ENCODE data around the gene IL32.

Gene IL32

DNA sequence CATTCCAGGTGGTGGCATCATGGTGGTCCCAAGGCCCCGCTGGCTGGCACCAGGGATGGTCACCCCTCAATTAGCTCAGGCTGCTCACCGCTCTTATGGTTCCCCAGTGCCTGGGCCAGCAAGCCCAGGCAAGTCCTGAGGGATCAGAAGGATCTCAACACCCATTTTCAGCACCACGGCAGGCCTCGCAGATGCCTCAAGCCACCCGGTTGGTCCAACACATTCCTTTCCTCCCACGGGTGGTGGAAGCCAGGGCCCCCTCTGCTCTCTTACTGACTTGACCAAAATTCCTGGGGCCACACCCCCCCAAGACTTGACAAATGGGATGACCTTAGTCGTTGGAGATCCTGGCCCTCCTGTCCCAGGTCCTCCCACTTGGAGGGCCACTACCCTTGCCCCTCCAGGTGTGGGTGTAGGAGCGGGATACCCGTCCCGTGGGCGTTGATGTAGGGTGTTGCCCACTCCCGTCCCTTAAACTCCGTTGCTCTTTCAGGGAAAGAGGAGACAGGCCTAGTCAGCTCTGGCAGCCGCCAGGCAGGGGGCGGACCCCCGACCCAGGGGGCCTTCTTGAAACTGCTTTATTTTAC is 52.9 kb downstream of the IL32 start:
- POLR2A ChIA-PET: interaction anchor here (1.0 kb wide), 1 partner anchor 17 kb away, joined by 3 read pairs; the partner anchor contains the start of gene ZNF213
- H3K4me3 ChIP-seq (ENCODE audit: low read depth, low read length): no peak overlapping the region
- TF ChIP-seq, protein P1, sequence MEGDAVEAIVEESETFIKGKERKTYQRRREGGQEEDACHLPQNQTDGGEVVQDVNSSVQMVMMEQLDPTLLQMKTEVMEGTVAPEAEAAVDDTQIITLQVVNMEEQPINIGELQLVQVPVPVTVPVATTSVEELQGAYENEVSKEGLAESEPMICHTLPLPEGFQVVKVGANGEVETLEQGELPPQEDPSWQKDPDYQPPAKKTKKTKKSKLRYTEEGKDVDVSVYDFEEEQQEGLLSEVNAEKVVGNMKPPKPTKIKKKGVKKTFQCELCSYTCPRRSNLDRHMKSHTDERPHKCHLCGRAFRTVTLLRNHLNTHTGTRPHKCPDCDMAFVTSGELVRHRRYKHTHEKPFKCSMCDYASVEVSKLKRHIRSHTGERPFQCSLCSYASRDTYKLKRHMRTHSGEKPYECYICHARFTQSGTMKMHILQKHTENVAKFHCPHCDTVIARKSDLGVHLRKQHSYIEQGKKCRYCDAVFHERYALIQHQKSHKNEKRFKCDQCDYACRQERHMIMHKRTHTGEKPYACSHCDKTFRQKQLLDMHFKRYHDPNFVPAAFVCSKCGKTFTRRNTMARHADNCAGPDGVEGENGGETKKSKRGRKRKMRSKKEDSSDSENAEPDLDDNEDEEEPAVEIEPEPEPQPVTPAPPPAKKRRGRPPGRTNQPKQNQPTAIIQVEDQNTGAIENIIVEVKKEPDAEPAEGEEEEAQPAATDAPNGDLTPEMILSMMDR (IDR thresholded peaks at IDR 0.05; ENCODE audit: insufficient read depth, low read length, missing control alignments): no peak
- CTCF ChIA-PET: interaction anchor here (1.1 to 5.5 kb wide), 4 partner anchors 11 to 87 kb away, joined by 3 to 57 read pairs (median 4); no protein-coding TSS in a partner anchor
- DNase-seq (ENCODE audit: low read depth, low spot score): no peak

DNA sequence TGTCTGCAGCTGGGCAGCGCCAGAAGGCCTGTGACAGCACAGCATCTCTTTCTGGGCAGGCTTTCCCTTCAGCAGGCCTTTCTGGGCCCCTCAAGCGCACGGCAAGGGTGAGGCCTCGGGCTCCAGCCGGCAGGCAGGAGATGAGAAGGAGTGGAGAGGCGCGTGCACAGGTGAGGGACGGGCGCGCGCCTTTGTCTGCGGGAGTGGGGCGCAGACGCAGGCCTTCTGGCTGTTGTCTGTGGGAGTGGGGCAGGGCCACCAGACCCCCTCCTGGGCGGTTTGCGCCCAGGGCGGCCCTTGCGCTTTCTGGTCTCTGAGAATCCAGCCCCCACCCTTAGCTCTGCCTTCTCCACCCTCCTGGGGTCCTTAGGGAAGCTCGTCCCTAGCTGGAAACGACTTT is 53.4 kb downstream of the IL32 start:
- H3K4me3 ChIP-seq (ENCODE audit: low read depth, low read length): no peak overlapping the region
- TF ChIP-seq, protein P1 (IDR thresholded peaks at IDR 0.05; ENCODE audit: insufficient read depth, low read length, missing control alignments): no peak
- ChIA-PET POLR2A (no interaction called here), CTCF (interaction anchor here (1.6 to 5.5 kb wide), 2 partner anchors 10 to 59 kb away, joined by 4 to 57 read pairs; no protein-coding TSS in a partner anchor)
- no peak for DNase-seq (ENCODE audit: low read depth, low spot score)
